B cell (primary cell): ENCODE data around the gene WASF1. TPM values are rescaled to one million over a fixed set of nuclear protein-coding genes. Genes with fewer than 3 reads are reported as not detected.

ENCODE experiments used
- ATAC-seq: fragments of 200-7000 bp; cut with Tn5 transposase; one replicate; pipeline ENCODE4 v1.10.0; 2021; ENCODE audit warnings: low read depth, mild to moderate bottlenecking, moderate number of reproducible peaks, moderate library complexity
- CTCF ChIA-PET: fragments of 350-600 bp; sonication (Branson Sonifier 250); formaldehyde crosslinking; loops from one replicate; lab custom pipeline; 2021; ENCODE audit warnings: antibody characterized with exemption, inconsistent platforms; lab: Charles Lee
- POLR2A ChIA-PET: fragments of 350-600 bp; sonication (Branson Sonifier 250); formaldehyde crosslinking; loops from one replicate; lab custom pipeline; 2021; ENCODE audit warnings: antibody characterized with exemption; lab: Charles Lee
- DNase-seq: peaks from one replicate; pipeline ENCODE4 v3.0.0; 2013
- H2AFZ ChIP-seq: 2 replicates; pipeline ENCODE4 v1.6.1; 2012; ENCODE audit warnings: mild to moderate bottlenecking, low read depth, low read length; ENCODE audit not compliant: insufficient read depth, poor library complexity, severe bottlenecking
- H3K27ac ChIP-seq, 2 donors: 1 replicate in 1 of 2; 2 replicates in 1 of 2; pipeline ENCODE4 v1.5.1; 2012 to 2013; ENCODE audit warnings: low read length in 2 of 2, mild to moderate bottlenecking in 2 of 2, moderate library complexity in 1 of 2
- H3K27me3 ChIP-seq, 4 experiments: fragments of 200-600 bp in 1 of 4; sonication (generic) in 1 of 4; replicated peaks in 1 of 4; 1 replicate in 2 of 4; 2 replicates in 2 of 4; pipeline versions ENCODE4 v1.6.1 to v1.7.0; 2013 to 2016; ENCODE audit warnings: low read length in 3 of 4, mild to moderate bottlenecking in 2 of 4, mixed read lengths in 1 of 4, moderate library complexity in 1 of 4; ENCODE audit not compliant: insufficient read depth in 4 of 4, control insufficient read depth in 3 of 4; ENCODE audit errors: control extremely low read depth in 1 of 4
- H3K36me3 ChIP-seq, 2 experiments: replicated peaks in 1 of 2; 1 replicate in 1 of 2; 2 replicates in 1 of 2; pipeline versions ENCODE4 v1.6.1 to v1.7.1; 2013; ENCODE audit warnings: low read length in 1 of 2; ENCODE audit not compliant: insufficient read depth in 2 of 2, control insufficient read depth in 1 of 2; ENCODE audit errors: control extremely low read depth in 1 of 2, extremely low read depth in 1 of 2
- H3K4me1 ChIP-seq, 2 donors: fragments of 200-600 bp in 1 of 2; sonication (generic) in 1 of 2; 1 replicate in 1 of 2; 2 replicates in 1 of 2; pipeline versions ENCODE4 v1.5.1 to v1.6.1; 2013 to 2017; ENCODE audit warnings: low read length in 2 of 2; ENCODE audit not compliant: control insufficient read depth in 2 of 2, insufficient read depth in 2 of 2
- H3K4me2 ChIP-seq: replicated peaks from 2 replicates; pipeline ENCODE3; 2012; ENCODE audit warnings: mild to moderate bottlenecking, low read depth, low read length; ENCODE audit not compliant: poor library complexity, severe bottlenecking
- H3K4me3 ChIP-seq, 5 experiments: fragments of 200-600 bp in 1 of 5; sonication (generic) in 1 of 5; 1 replicate in 3 of 5; 2 replicates in 2 of 5; pipeline versions ENCODE4 v1.5.1 to v1.7.0; 2011 to 2016; ENCODE audit warnings: low read length in 4 of 5, mild to moderate bottlenecking in 4 of 5, low read depth in 2 of 5, control low read depth in 1 of 5, moderate library complexity in 1 of 5; ENCODE audit not compliant: insufficient read depth in 1 of 5; ENCODE audit errors: control extremely low read depth in 1 of 5, extremely low read depth in 1 of 5
- H3K79me2 ChIP-seq: fragments of 200-600 bp; sonication (generic); one replicate; pipeline ENCODE4 v1.6.0; 2016; ENCODE audit warnings: low read length; ENCODE audit not compliant: control insufficient read depth, insufficient read depth
- H3K9ac ChIP-seq: fragments of 200-600 bp; sonication (generic); 2 replicates; pipeline ENCODE4 v1.6.1; 2017; ENCODE audit warnings: mild to moderate bottlenecking, low read length, moderate library complexity
- H3K9me3 ChIP-seq, 3 donors: one replicate each; pipeline versions ENCODE4 v1.6.1 to v1.7.1; 2013; ENCODE audit warnings: low read length in 2 of 3; ENCODE audit not compliant: control insufficient read depth in 2 of 3, insufficient read depth in 1 of 3; ENCODE audit errors: control extremely low read depth in 1 of 3
- H4K20me1 ChIP-seq: 2 replicates; pipeline ENCODE4 v1.6.0; 2012; ENCODE audit warnings: mild to moderate bottlenecking, low read length; ENCODE audit not compliant: insufficient read depth, control insufficient read depth, poor library complexity, severe bottlenecking
- H3K27ac Mint-ChIP-seq: one replicate; pipeline ENCODE4 v1.8.0; 2021; ENCODE audit warnings: mixed read lengths
- H3K27me3 Mint-ChIP-seq: one replicate; pipeline ENCODE4 v1.8.0; 2021; ENCODE audit warnings: mixed read lengths
- H3K4me1 Mint-ChIP-seq: one replicate; pipeline ENCODE4 v1.8.0; 2021; ENCODE audit warnings: mixed read lengths
- H3K4me3 Mint-ChIP-seq: one replicate; pipeline ENCODE4 v1.8.0; 2021; ENCODE audit warnings: mixed read lengths
- H3K9me3 Mint-ChIP-seq: one replicate; pipeline ENCODE4 v1.8.0; 2022; ENCODE audit warnings: mixed read lengths; ENCODE audit not compliant: insufficient read depth
- EZH2 ChIP-seq: IDR thresholded peaks from 2 replicates; pipeline ENCODE4 v1.6.1; 2012; ENCODE audit warnings: borderline replicate concordance, low read depth, mild to moderate bottlenecking, moderate library complexity, low read length; ENCODE audit not compliant: insufficient read depth, poor library complexity, severe bottlenecking
- WGBS: methylation state at CpG from one replicate; pipeline ENCODE4 v1.1.5; 2013; ENCODE audit warnings: missing lambda C conversion rate; ENCODE audit not compliant: insufficient coverage; 5-methylcytosine and 5-hydroxymethylcytosine counted together
- intact Hi-C: fragments of 100-400 bp; cut with micrococcal nuclease; formaldehyde crosslinking; loops from one replicate; pipeline ENCODE4 v1.10.0; 2022
- polyA plus RNA-seq: library from polyadenylated mRNA; depleted of rRNA; stranded (reverse); fragments of >200 nt; gene quantifications from 2 replicates; pipeline ENCODE4 v1.2.3, GENCODE V29; 2012
- total RNA-seq, 2 donors: library from RNA; stranded (reverse); fragments of 120-200 nt in 1 of 2; gene quantifications; 1 replicate in 1 of 2; 2 replicates in 1 of 2; pipeline versions ENCODE4 v1.2.3 to v1.2.4, GENCODE V29; 2013 to 2022
- TF ChIP-seq, protein P1 (sequence below): fragments of 200-600 bp; IDR thresholded peaks from one replicate; pipeline ENCODE4 v1.8.0; 2022; ENCODE audit warnings: antibody characterized with exemption, mild to moderate bottlenecking

WASF1 gene
- total and polyA plus RNA-seq, 2 donors (not counting 1 experiment from before 2014, with no cell fraction given): 8.6 to 10.8 TPM

DNA sequence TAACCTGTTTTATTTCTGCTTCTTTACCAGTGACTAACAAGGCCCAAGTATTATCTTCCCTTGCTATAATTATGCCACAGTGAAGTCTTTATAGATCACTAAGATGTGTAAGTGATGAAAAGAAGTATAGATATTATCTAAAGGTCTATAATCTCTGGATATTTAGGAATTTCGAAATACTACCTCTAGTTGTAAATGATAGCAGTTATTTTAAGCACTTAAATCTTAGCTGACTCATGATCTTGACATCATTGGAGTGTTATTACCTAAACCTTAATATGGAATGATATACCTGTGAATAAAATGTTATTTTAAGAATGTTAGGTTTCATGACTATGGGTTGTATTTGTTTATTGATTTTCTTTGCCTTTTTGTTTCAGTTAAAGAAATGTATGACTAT is 32.3 kb upstream of the WASF1 start:
- Histone ChIP-seq H3K9me3 (no peaks in the 10 kb centered on the region), H3K4me2 (no peak overlapping the region), H3K4me3 (no peak overlapping the region), H3K27ac (no peak overlapping the region), H3K36me3 (peaks cover 7 to 82% of the 10 kb centered on the region in 2 experiments), H3K79me2 (peaks cover 26% of the 10 kb centered on the region), H2AFZ (no peak overlapping the region), H4K20me1 (no peaks in the 10 kb centered on the region), H3K9ac (no peak overlapping the region), H3K27me3 (no peaks in the 10 kb centered on the region), H3K4me1 (peaks cover 13 to 20% of the 10 kb centered on the region in 2 donors)
- no CpG with 5 or more reads among the region's 1 CpG for WGBS
- TF ChIP-seq, protein P1, sequence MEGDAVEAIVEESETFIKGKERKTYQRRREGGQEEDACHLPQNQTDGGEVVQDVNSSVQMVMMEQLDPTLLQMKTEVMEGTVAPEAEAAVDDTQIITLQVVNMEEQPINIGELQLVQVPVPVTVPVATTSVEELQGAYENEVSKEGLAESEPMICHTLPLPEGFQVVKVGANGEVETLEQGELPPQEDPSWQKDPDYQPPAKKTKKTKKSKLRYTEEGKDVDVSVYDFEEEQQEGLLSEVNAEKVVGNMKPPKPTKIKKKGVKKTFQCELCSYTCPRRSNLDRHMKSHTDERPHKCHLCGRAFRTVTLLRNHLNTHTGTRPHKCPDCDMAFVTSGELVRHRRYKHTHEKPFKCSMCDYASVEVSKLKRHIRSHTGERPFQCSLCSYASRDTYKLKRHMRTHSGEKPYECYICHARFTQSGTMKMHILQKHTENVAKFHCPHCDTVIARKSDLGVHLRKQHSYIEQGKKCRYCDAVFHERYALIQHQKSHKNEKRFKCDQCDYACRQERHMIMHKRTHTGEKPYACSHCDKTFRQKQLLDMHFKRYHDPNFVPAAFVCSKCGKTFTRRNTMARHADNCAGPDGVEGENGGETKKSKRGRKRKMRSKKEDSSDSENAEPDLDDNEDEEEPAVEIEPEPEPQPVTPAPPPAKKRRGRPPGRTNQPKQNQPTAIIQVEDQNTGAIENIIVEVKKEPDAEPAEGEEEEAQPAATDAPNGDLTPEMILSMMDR: no peak
- TF ChIP-seq EZH2: no peak
- ATAC-seq (no peak), DNase-seq (no peak)
- Mint-ChIP-seq H3K4me3 (no peak overlapping the region), H3K27ac (no peak overlapping the region), H3K27me3 (no peaks in the 10 kb centered on the region), H3K4me1 (peaks cover 25% of the 10 kb centered on the region), H3K9me3 (no peaks in the 10 kb centered on the region)
- ChIA-PET POLR2A (no interaction called here), CTCF (no interaction called here)
- intact Hi-C loops: no loop called here

DNA sequence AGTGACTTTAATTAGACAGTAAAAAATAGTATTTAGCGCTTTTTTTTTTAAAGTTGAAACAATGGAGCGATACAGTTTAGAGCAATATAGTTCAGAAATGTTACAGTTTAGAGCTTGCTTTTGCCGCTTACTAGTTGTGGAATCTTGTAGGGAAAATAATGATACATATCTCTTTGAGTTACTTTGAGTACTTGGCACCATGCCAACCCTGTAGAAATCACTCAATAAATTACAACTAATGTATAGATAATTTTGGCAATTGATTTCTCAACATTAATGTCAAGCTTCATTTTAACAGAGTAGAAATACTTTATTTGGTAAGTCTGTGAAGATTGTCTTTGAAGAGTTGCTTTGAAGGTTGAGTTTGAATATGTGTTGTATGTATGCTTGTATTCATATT is 28.2 kb upstream of the WASF1 start:
- TF ChIP-seq, protein P1: no peak
- TF ChIP-seq EZH2: no peak
- H3K36me3 ChIP-seq: peaks cover 4 to 43% of the 10 kb centered on the region in 2 experiments
- DNase-seq (no peak), ATAC-seq (no peak)
- CTCF ChIA-PET: interaction anchor here (0.9 to 4.6 kb wide), 2 partner anchors 27 to 669 kb away, joined by 3 to 76 read pairs; partner anchors contain the start of genes CDC40 and WASF1
- Mint-ChIP-seq H3K9me3 (no peaks in the 10 kb centered on the region), H3K27ac (no peak overlapping the region), H3K27me3 (no peaks in the 10 kb centered on the region), H3K4me1 (peaks cover 40% of the 10 kb centered on the region), H3K4me3 (no peak overlapping the region)
- POLR2A ChIA-PET: no interaction called here
- no peak overlapping the region for H3K4me3 ChIP-seq
- H3K9me3 ChIP-seq: no peaks in the 10 kb centered on the region
- no peak overlapping the region for H3K4me2 ChIP-seq
- intact Hi-C loops: loop anchor here (2.0 to 10.0 kb wide), 4 partner anchors 17 to 777 kb away; partner anchors contain the start of genes MICAL1 and RPF2
- no peak overlapping the region for H3K27ac ChIP-seq
- no peak overlapping the region for H3K9ac ChIP-seq
- WGBS: no CpG with 5 or more reads among the region's 3 CpGs
- H2AFZ ChIP-seq: no peak overlapping the region
- no peaks in the 10 kb centered on the region for H4K20me1 ChIP-seq
- no peaks in the 10 kb centered on the region for H3K27me3 ChIP-seq
- H3K79me2 ChIP-seq: peaks cover 49% of the 10 kb centered on the region
- peaks cover 25 to 29% of the 10 kb centered on the region in 2 donors for H3K4me1 ChIP-seq
